Thyroid gland (tissue), 4 donors: ENCODE measurements around the gene ZC3H15. TPM values are rescaled to one million over a fixed set of nuclear protein-coding genes. Genes with fewer than 3 reads are reported as not detected.

Experiments
- DNase-seq, 2 donors: peaks; one replicate each; pipeline ENCODE4 v3.0.0-alpha.2; 2019
- H3K27ac ChIP-seq, 3 donors: fragments of 200-600 bp; sonication (generic); 1 replicate in 2 of 3; 2 replicates in 1 of 3; pipeline ENCODE4 v1.5.1; 2016 to 2019; ENCODE audit warnings: mild to moderate bottlenecking in 1 of 3, moderate library complexity in 1 of 3
- H3K27me3 ChIP-seq: fragments of 200-600 bp; sonication (generic); one replicate; pipeline ENCODE4 v1.5.1; 2019
- H3K36me3 ChIP-seq, 2 donors: fragments of 200-600 bp; sonication (generic); one replicate each; pipeline ENCODE4 v1.5.1; 2016 to 2019
- H3K4me1 ChIP-seq, 2 donors: fragments of 200-600 bp; sonication (generic); one replicate each; pipeline ENCODE4 v1.5.1; 2017 to 2019
- H3K4me3 ChIP-seq, 3 donors: fragments of 200-600 bp; sonication (generic); replicated peaks in 1 of 3; 1 replicate in 2 of 3; 2 replicates in 1 of 3; pipeline ENCODE4 v1.5.1; 2016; ENCODE audit warnings: mild to moderate bottlenecking in 1 of 3
- H3K9me3 ChIP-seq: fragments of 200-600 bp; sonication (generic); one replicate; pipeline ENCODE4 v1.5.1; 2017
- CTCF ChIP-seq, 6 experiments: fragments of 200-600 bp in 3 of 6; fragments of 450-650 bp in 3 of 6; sonication (generic) in 3 of 6; IDR thresholded peaks; one replicate each; pipeline ENCODE4 v1.5.1; 2016 to 2019; ENCODE audit warnings: antibody characterized with exemption in 6 of 6, mild to moderate bottlenecking in 2 of 6, inconsistent platforms in 1 of 6, moderate library complexity in 1 of 6
- POLR2A ChIP-seq, 2 donors: fragments of 450-650 bp; IDR thresholded peaks; one replicate each; pipeline ENCODE4 v1.6.1; 2017; ENCODE audit warnings: antibody characterized with exemption in 2 of 2, mild to moderate bottlenecking in 2 of 2, moderate library complexity in 1 of 2
- WGBS, 2 donors: methylation state at CpG; one replicate each; pipeline ENCODE4 v1.1.5; 2017; 5-methylcytosine and 5-hydroxymethylcytosine counted together
- intact Hi-C: fragments of 100-400 bp; cut with DNase I; formaldehyde crosslinking; loops from one replicate; pipeline ENCODE4 v1.15.1; 2023
- total RNA-seq, 4 donors: library from RNA; depleted of rRNA; stranded (reverse); fragments of >200 nt; gene quantifications; one replicate each; pipeline ENCODE4 v1.2.3, GENCODE V29; 2016

Gene ZC3H15
- total RNA-seq, 4 donors from 2014 or later = 56.1 to 74.8 (median 67.5) TPM

- H3K4me3 ChIP-seq = no peak overlapping the region
- no peaks in the 10 kb centered on the region for H3K36me3 ChIP-seq
- TF ChIP-seq CTCF (IDR thresholded peaks at IDR 0.05) = no peak
- no peak for TF ChIP-seq POLR2A (IDR thresholded peaks at IDR 0.05)
- no peaks in the 10 kb centered on the region for H3K27me3 ChIP-seq
- no peaks in the 10 kb centered on the region for H3K9me3 ChIP-seq
- DNase-seq = no peak
- intact Hi-C loops = no loop called here
- H3K4me1 ChIP-seq = peaks cover 3 to 4% of the 10 kb centered on the region in 2 donors
- H3K27ac ChIP-seq = no peak overlapping the region
- 60 to 82% methylated on average over 2 of the region's 2 CpGs for WGBS, 2 donors
Observed at GRCh38 chr2:186558512-186559276, 72.6 kb downstream of the ZC3H15 start.

Other genes starting within 250 kb of the ZC3H15 start
- gene ITGAV, start 103.8 kb downstream of the ZC3H15 start, total RNA-seq = 100 to 1,000 TPM; 136 to 186 (median 143) TPM
- 10 to 100 TPM in 1 of 4 donors, 1 to 10 TPM in 3; 3.6 to 12.9 (median 5.4) TPM for gene FAM171B, start 207.8 kb downstream of the ZC3H15 start, total RNA-seq